Dendritic cell treated with granulocyte-macrophage colony-stimulating factor and Interleukin-4, amounts not matched to agents 40 ng/mL and 50 ng/mL, for 4 days (primary cell): ENCODE results near the gene TXNRD2.

Experiments
- H3K27ac Mint-ChIP-seq: one replicate; pipeline ENCODE4 v1.8.0; 2022; ENCODE audit warnings: mild to moderate bottlenecking, mixed read lengths
- H3K27me3 Mint-ChIP-seq: one replicate; pipeline ENCODE4 v1.8.0; 2022; ENCODE audit warnings: mild to moderate bottlenecking, mixed read lengths
- H3K36me3 Mint-ChIP-seq: one replicate; pipeline ENCODE4 v1.8.0; 2022; ENCODE audit warnings: low read depth, mixed read lengths
- H3K4me1 Mint-ChIP-seq: one replicate; pipeline ENCODE4 v1.8.0; 2022; ENCODE audit warnings: low read depth, mixed read lengths
- H3K4me3 Mint-ChIP-seq: one replicate; pipeline ENCODE4 v1.8.0; 2022; ENCODE audit warnings: mild to moderate bottlenecking, moderate library complexity, mixed read lengths
- H3K9me3 Mint-ChIP-seq: one replicate; pipeline ENCODE4 v1.8.0; 2022; ENCODE audit warnings: mixed read lengths
- intact Hi-C: fragments of 100-400 bp; cut with micrococcal nuclease; formaldehyde crosslinking; loops from one replicate; pipeline ENCODE4 v1.15.0; 2022

TXNRD2 gene

DNA sequence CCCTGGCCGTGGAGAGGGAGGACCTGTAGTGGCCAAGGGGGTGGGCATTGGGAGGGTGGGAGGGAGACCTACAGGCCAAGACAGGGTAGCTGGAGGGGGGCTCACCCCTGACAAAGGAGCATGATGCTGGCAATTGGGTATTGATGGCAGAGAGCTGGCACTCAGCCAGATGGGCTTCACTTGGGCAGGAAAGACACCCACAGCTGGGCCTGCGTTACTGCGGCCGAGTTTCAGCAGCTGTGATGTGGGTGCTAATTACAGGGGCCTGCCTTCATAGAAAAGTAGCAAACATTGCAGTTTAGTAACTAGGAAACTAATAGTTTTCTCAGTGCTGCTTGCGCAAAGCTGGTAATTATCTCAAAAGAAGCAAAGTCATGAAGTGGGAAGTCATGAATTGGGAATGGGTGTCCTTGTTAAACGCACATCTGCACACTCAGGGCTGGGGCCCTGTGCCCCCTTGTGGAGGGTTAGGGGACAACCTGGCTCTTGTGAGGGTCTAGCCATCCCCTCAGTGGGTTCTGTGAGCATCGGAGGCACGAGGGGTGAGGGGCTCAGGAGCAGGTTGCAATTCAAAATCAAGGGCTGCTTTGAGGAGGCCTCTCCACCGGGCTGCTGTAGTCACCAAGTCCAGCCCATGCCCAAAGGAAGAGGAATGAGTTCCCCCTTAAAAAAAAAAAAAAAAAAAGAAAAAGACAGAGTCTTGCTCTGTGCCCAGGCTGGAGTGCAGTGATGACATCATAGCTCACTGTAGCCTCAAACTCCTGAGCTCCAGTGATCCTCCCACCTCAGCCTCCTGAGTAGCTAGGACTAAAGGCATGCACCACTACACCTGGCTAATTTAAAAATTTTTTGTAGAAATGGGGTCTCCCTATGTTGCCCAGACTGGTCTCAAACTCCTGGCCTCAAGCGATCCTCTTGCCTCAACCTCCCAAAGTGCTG lies 24.4 kb upstream of the TXNRD2 start:
- intact Hi-C loops: no loop called here
- peaks cover 93% of the 10 kb centered on the region for H3K36me3 Mint-ChIP-seq
- no peaks in the 10 kb centered on the region for H3K9me3 Mint-ChIP-seq
- no peak overlapping the region for H3K4me3 Mint-ChIP-seq
- H3K27me3 Mint-ChIP-seq: no peaks in the 10 kb centered on the region
- no peak overlapping the region for H3K27ac Mint-ChIP-seq
- peaks cover 16% of the 10 kb centered on the region for H3K4me1 Mint-ChIP-seq

DNA sequence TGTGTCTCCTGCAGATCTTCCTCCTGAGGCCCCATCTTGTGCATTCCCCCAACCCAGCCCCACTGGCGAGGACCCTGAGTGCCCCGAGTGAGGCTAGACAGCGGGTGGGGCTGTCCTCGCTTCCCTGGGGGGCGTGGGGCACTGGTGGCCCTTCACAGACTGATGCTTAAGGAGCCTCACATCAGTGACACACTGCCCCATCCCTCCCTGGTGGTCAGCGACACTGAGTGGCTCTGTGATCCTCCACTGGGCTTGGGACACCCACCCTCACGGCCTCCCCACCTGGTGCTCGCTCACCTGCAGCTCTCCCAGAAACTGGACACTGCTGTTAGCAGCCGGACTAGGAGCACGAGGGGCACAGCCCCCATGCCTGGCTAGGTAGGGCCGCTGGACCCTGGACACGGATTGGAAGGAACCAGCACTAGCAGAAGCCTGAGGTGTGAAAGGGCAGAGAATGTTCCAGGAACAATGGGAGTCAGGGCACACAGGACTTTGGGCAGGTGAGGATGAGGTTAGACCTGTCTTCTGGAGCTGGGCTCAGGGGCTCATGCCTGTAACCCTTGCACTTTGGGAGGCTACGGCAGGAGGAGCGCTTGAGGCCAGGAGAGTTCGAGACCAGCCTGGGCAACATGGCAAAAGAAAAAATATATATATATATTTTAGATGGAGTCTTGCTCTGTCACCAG lies 23.2 kb upstream of the TXNRD2 start:
- intact Hi-C loops: no loop called here
- Mint-ChIP-seq H3K36me3 (peaks cover 98% of the 10 kb centered on the region), H3K9me3 (no peaks in the 10 kb centered on the region), H3K27ac (no peak overlapping the region), H3K4me3 (no peak overlapping the region), H3K27me3 (no peaks in the 10 kb centered on the region), H3K4me1 (peaks cover 11% of the 10 kb centered on the region)

DNA sequence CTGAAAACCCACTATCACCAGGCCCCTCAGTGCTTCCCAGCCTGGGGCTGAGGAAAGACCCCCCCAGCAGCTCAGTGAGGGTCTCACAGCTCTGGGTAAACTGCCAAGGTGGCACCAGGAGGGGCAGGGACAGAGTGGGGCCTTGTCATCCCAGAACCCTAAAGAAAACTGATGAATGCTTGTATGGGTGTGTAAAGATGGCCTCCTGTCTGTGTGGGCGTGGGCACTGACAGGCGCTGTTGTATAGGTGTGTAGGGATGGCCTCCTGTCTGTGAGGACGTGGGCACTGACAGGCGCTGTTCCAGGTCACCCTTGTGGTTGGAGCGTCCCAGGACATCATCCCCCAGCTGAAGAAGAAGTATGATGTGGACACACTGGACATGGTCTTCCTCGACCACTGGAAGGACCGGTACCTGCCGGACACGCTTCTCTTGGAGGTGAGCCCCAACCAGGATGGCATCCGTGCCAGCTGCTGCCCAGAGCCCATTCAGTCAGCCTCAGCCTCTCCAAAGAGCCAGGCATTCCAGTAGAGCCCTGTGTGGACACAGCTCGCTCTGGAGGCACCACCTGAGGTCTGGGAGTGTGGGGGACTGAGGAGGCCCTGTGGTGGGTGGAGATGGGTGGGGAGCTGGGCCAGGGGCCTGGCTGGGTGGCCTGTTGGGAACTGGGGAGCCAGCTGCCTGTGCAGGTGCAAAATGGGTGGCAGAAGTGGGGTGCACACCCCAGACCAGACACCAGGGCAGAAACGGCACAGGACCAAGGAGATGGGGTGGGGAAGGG lies 22.4 kb upstream of the TXNRD2 start:
- Mint-ChIP-seq H3K4me3 (no peak overlapping the region), H3K27me3 (no peaks in the 10 kb centered on the region), H3K9me3 (no peaks in the 10 kb centered on the region), H3K36me3 (peaks cover 98% of the 10 kb centered on the region), H3K27ac (no peak overlapping the region), H3K4me1 (peaks cover 19% of the 10 kb centered on the region)
- intact Hi-C loops: no loop called here

DNA sequence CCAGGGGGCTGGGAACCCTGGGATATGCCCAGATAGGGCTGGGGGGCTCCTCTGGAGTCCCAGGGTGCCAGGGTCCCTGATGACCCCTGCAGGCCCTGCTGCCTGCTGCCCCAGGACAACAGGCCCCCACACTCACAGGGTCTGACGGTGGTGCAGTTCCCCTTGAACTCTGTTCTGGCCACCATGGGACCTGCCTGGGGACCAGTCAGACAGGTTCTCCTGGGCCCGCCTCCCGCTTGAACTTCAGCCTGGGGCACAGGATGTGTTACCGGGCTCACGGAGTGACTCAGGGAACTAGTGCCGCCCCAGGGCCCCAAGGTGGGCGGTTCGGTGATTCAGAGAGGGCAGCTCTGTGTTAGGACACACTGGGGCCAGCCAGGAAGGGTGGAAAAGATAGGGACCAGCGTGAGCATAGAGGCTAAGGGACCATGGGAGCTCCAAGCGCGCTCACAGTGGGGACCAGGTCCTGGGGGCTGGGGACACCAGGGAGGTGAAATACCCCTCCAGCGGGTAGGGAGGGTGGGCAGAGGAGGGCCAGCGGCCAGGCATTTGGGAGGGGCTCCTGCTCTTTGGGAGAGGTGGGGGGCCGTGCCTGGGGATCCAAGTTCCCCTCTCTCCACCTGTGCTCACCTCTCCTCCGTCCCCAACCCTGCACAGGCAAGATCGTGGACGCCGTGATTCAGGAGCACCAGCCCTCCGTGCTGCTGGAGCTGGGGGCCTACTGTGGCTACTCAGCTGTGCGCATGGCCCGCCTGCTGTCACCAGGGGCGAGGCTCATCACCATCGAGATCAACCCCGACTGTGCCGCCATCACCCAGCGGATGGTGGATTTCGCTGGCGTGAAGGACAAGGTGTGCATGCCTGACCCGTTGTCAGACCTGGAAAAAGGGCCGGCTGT lies 21.5 kb upstream of the TXNRD2 start:
- H3K4me3 Mint-ChIP-seq: no peak overlapping the region
- H3K36me3 Mint-ChIP-seq: peaks cover 93% of the 10 kb centered on the region
- H3K27me3 Mint-ChIP-seq: no peaks in the 10 kb centered on the region
- no peak overlapping the region for H3K27ac Mint-ChIP-seq
- intact Hi-C loops: no loop called here
- peaks cover 23% of the 10 kb centered on the region for H3K4me1 Mint-ChIP-seq
- H3K9me3 Mint-ChIP-seq: no peaks in the 10 kb centered on the region

DNA sequence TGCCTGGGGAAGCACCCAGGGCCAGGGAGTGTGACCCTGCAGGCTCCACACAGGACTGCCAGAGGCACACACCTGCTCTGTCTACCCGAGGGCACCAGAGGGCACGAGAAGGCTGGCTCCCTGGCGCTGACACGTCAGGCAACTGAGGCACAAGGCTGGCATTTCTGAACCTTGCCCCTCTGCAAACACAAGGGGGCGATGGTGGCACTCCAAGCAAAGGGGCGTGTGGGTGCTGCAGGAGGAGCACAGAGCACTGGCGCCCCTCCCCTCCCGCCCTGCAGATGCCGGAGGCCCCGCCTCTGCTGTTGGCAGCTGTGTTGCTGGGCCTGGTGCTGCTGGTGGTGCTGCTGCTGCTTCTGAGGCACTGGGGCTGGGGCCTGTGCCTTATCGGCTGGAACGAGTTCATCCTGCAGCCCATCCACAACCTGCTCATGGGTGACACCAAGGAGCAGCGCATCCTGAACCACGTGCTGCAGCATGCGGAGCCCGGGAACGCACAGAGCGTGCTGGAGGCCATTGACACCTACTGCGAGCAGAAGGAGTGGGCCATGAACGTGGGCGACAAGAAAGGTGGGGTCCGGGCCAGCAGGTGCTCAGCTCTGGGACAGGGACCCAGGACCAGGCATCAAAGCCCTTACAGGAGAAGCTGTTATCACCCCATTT lies 20.8 kb upstream of the TXNRD2 start:
- Mint-ChIP-seq H3K27ac (no peak overlapping the region), H3K36me3 (peaks cover 88% of the 10 kb centered on the region), H3K4me1 (peaks cover 23% of the 10 kb centered on the region), H3K9me3 (no peaks in the 10 kb centered on the region), H3K27me3 (no peaks in the 10 kb centered on the region), H3K4me3 (no peak overlapping the region)
- intact Hi-C loops: no loop called here

DNA sequence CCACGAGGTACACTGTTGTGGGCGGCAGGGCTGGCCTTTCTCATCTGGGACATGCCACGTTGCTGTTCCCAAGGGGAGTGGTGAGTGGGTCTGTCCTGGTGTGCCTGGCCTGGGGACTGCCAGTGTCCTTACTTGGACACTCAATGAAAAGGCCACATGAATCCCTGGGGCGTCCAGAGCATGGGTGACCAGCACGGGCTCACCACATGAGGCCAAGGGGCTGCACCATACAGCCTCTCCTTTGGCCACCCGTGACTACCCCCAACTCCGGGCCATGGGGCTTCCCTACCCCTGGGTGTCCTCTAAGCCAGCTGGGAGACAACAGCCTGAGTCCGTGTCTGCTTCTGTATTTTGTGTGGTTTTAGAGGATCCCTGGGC lies 20.2 kb upstream of the TXNRD2 start:
- H3K4me1 Mint-ChIP-seq: peaks cover 23% of the 10 kb centered on the region
- peaks cover 88% of the 10 kb centered on the region for H3K36me3 Mint-ChIP-seq
- intact Hi-C loops: no loop called here
- H3K27me3 Mint-ChIP-seq: no peaks in the 10 kb centered on the region
- H3K9me3 Mint-ChIP-seq: no peaks in the 10 kb centered on the region
- H3K27ac Mint-ChIP-seq: peak overlapping the region; percentile 5
- no peak overlapping the region for H3K4me3 Mint-ChIP-seq

DNA sequence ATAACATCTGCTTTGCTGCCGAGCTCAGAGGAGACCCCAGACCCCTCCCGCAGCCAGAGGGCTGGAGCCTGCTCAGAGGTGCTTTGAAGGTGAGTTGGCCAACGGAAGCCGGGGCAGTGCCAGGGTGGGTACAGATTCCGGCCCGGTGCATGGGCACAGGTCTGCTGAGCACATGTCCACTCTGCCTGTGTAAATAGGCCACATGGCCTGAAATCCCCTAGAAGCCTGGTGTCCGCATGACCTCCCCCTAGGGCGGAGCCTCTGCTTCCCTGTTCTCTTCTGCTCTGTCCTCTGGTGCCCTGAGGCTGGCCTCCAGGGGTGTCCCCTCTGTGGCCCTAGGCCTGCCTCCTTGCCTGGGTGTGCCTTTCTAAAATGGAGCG lies 19.6 kb upstream of the TXNRD2 start:
- peak overlapping the region; percentile 5 for H3K27ac Mint-ChIP-seq
- H3K36me3 Mint-ChIP-seq: peaks cover 81% of the 10 kb centered on the region
- H3K9me3 Mint-ChIP-seq: no peaks in the 10 kb centered on the region
- H3K4me1 Mint-ChIP-seq: peaks cover 23% of the 10 kb centered on the region
- H3K4me3 Mint-ChIP-seq: no peak overlapping the region
- intact Hi-C loops: no loop called here
- H3K27me3 Mint-ChIP-seq: no peaks in the 10 kb centered on the region

DNA sequence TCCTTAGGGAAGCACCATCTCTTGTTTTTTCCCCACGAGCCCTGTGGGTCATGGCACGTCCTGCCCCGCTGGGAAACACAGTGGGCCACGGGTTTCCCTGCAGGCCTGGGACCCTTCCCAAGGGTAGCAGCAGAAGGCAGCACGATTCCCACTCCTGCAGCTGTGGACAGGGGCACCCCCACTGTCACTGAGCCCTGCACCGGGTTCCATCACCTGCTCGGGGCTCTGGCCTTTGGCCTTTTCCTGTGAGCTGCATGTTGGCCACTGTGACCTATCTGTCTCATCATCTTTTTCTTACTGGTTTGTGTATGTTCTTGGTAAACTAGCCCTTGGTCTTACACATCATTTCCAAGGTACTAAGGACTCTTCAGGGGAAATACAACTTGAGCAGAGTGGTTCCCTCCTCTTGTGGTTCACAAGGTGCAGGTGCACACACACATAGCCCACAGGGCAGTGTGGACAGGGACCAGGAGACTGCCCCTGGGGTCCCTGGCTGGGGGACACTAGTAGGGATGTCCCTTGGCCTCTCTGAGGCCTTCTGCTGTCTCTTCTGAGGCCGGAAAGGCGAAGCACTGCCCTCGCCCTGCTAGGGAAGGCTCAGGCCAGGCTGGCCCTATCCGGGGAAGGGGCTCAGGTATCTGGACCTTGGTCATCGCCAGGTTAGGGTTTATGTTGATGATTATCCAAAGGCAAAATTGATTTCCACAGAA lies 19.0 kb upstream of the TXNRD2 start:
- peaks cover 77% of the 10 kb centered on the region for H3K36me3 Mint-ChIP-seq
- intact Hi-C loops: no loop called here
- no peak overlapping the region for H3K4me3 Mint-ChIP-seq
- no peaks in the 10 kb centered on the region for H3K9me3 Mint-ChIP-seq
- no peaks in the 10 kb centered on the region for H3K27me3 Mint-ChIP-seq
- H3K27ac Mint-ChIP-seq: no peak overlapping the region
- H3K4me1 Mint-ChIP-seq: peaks cover 23% of the 10 kb centered on the region

DNA sequence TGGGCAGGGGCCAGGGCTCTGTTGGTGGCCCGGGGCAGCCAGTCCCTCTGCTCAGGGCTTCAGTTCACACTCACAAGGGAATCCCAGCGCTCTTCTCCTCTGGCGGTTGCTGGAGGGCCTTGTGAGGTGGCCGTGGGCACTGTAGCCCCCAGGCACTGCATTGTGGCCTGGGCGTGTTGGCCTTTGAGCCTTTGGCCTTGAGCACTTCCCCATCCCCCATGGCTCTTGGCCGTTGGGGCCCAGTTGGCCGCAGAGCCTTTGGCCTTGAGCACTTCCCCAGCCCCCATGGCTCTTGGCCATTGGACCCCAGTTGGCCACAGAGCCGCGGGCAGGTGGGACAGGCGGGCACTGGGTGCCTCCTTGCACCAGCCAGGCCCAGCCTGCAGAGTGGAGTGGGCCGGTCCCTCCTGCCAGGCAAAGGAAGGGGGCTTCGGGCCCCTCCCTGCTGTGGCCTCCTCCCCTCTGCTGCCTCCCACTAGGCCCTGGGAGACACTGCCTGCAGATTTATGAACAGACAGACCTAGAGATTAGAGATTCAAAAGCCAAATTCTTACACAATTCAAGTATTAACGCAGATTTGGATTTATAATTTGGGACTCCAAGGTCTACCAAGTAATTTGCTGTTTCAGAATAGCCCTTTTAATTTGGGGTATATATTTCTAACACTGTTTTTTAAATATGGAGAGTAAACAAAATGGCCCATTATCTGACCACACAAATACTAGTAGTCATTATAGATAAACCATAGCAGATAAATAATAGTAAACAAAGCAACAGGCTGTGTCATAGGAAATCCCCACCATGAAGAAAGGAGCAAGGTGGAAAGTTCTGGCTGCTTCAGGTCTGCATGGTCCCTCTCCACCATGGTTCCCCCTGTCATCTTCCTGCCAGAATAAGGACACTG lies 18.2 kb upstream of the TXNRD2 start:
- Mint-ChIP-seq H3K36me3 (peaks cover 77% of the 10 kb centered on the region), H3K27me3 (no peaks in the 10 kb centered on the region), H3K4me1 (peaks cover 30% of the 10 kb centered on the region), H3K4me3 (no peak overlapping the region), H3K9me3 (no peaks in the 10 kb centered on the region), H3K27ac (peak overlapping the region; percentile 32)
- intact Hi-C loops: no loop called here

DNA sequence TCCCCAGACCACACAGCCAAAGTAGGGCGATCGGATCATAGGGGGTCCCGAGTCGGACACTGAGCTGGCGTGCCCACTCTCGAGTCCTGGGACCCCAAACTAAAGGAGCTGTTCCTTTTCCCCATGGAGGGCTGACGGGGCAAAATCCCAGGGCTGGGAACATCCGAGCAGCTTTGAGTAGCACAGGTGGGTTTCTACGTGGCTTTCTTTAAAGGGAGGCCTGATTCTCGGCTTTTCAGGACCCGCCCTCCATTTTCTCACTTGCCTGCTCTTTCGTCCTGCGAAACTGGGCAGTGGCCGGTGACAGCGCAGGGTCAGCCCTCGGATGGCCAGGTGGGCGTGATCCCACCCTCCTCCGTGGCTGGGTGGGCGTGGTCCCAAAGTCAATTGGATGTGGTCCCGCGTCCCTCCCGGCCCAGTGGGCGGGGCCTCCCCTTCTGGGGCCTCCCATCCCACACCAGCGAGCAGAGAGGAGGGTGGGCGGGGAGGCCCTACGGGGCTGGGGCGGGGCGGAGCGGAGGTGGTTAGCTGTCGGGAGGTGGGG lies 17.5 kb upstream of the TXNRD2 start:
- Mint-ChIP-seq H3K27ac (peak overlapping the region; percentile 32), H3K4me3 (peak overlapping the region; percentile 39), H3K27me3 (no peaks in the 10 kb centered on the region), H3K4me1 (peaks cover 36% of the 10 kb centered on the region), H3K9me3 (no peaks in the 10 kb centered on the region), H3K36me3 (peaks cover 77% of the 10 kb centered on the region)
- intact Hi-C loops: no loop called here

DNA sequence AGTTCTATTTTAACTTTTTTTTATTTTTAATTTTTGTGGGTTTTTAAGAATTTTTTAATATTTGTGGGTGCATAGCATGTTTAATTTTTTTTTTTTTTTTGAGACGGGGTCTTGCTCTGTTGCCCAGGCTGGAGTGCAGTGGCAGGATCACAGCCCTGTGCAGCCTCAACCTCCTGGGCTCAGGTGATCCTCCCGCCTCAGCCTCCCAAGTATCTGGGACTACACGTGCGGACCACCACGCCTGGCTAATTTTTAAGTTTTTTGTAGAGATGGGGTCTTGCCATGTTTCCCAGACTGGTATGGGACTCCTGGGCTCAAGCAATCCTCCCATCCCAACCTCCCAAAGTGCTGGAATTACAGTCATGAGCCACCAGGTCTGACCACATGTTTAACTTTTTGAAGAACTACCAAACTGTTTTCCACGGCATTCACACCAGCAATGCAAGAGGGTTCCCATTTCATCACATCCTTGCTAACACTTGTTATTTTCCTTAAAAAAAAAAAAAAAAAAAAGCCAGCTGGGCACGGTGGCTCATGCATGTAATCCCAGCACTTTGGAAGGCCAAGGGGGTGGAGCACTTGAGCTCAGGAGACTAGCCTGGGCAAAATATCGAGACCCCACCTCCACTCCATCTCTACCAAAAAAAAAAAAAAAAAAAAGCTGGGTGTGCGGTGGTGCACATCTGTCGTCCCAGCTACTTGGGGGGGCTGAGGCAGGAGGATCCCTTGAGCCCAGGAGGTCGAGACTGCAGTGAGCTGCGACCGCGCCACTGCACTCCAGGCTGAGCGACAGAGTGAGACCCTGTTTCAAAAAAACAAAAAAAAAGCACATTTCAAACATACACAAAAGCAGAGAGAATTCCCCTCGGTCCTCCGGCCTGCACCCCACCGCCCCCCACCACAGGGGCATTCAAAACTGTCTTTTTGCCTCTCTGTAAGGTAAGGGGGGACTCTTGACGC lies 16.7 kb upstream of the TXNRD2 start:
- H3K4me1 Mint-ChIP-seq: peaks cover 43% of the 10 kb centered on the region
- no peaks in the 10 kb centered on the region for H3K9me3 Mint-ChIP-seq
- intact Hi-C loops: no loop called here
- H3K36me3 Mint-ChIP-seq: peaks cover 77% of the 10 kb centered on the region
- no peaks in the 10 kb centered on the region for H3K27me3 Mint-ChIP-seq
- H3K4me3 Mint-ChIP-seq: no peak overlapping the region
- H3K27ac Mint-ChIP-seq: no peak overlapping the region
